Measurements from ENCODE around the gene OSBPL5. TPM values are rescaled to one million over a fixed set of nuclear protein-coding genes. Genes with fewer than 3 reads are reported as not detected.
"Not testable (repeated sequence)": the region's sequence is repeated elsewhere in the genome, so short reads cannot be mapped to it uniquely, and the experiment has no call there.

The OSBPL5 gene
- total RNA-seq, 1 donor, result 49.7 TPM

DNA sequence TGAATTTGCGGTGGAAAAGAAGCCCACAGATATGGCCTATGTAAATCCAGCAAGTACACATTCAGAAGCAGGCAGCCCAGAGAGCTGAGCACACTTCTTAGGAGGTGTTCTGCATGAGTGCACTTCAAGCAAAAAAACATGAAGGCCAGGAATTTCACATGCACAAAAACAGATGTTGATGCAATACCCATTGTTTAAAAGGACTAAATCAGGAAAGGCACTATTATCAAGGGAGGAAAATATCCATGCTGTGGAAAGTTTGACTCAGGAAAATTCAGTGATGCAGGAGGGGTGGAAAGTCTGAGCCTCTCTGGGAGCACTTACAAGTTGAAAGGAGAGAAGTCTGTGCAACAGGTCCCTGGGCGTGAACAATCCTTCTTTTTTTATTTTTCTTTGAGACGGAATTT, 92.1 kb downstream of the OSBPL5 start:
- TF ChIP-seq, protein P1, sequence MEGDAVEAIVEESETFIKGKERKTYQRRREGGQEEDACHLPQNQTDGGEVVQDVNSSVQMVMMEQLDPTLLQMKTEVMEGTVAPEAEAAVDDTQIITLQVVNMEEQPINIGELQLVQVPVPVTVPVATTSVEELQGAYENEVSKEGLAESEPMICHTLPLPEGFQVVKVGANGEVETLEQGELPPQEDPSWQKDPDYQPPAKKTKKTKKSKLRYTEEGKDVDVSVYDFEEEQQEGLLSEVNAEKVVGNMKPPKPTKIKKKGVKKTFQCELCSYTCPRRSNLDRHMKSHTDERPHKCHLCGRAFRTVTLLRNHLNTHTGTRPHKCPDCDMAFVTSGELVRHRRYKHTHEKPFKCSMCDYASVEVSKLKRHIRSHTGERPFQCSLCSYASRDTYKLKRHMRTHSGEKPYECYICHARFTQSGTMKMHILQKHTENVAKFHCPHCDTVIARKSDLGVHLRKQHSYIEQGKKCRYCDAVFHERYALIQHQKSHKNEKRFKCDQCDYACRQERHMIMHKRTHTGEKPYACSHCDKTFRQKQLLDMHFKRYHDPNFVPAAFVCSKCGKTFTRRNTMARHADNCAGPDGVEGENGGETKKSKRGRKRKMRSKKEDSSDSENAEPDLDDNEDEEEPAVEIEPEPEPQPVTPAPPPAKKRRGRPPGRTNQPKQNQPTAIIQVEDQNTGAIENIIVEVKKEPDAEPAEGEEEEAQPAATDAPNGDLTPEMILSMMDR (IDR thresholded peaks at IDR 0.05; ENCODE audit: insufficient read depth, low read depth, low read length), result no peak
- H3K4me3 ChIP-seq (ENCODE audit: low read depth, low read length), result no peak overlapping the region
- DNase-seq (ENCODE audit: low read depth), result no peak

DNA sequence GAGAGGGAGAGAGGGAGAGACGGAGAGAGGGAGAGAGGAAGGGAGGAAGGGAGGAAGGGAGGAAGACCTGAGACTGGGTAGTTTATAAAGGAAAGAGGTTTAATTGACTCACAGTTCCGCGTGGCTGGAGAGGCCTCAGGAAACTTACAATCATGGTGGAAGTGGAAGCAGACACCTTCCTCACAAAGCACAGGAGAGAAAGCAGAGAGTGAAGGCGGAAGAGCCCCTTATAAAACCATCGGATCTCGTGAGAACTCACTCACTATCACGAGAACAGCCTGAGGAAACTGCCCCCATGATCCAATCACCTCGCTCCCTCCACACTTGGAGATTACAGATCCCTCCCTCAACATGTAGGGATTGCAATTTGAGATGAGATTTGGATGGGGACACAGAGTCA, 95.7 kb downstream of the OSBPL5 start:
- no peak for DNase-seq (ENCODE audit: low read depth)
- TF ChIP-seq, protein P1 (IDR thresholded peaks at IDR 0.05; ENCODE audit: insufficient read depth, low read depth, low read length), result no peak

DNA sequence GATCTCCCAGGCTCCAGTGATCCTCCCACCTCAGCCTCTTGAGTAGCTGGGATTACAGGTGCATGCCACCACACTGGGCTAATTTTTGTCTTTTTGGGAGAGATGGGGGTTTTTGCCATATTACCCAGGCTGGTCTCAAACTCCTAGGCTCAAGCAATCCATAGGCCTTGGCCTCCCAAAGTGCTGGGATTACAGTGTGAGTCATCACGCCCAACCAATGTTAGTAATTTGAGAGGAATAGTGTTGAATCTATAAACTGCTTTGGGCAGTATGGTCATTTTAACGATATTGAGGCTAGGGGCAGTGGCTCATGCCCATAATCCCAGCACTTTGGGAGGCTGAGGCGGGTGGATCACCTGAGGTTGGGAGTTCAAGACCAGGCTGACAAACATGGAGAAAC, 98.8 kb downstream of the OSBPL5 start:
- DNase-seq (ENCODE audit: low read depth); H3K4me3 ChIP-seq (ENCODE audit: low read depth, low read length): not testable (repeated sequence)

More for the DNA sequence above, 95.7 kb downstream of the OSBPL5 start:
- no peak overlapping the region for H3K4me3 ChIP-seq (ENCODE audit: low read depth, low read length)

DNA sequence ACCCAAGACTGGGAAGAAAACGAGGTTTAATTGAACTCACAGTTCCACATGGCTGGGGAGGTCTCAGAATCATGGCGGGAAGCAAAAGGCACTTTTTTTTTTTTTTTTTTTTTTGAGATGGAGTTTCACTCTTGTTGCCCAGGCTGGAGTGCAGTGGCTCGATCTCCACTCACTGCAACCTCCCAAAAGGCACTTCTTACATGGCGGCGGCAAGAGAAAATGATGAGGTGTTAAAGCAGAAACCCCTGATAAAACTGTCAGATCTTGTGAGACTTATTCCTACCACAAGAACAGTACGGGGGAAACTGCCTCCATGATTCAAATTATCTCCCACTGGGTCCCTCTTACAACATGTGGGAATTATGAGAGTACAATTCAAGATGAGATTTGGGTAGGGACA, 100.4 kb downstream of the OSBPL5 start:
- H3K4me3 ChIP-seq (ENCODE audit: low read depth, low read length); DNase-seq (ENCODE audit: low read depth): not testable (repeated sequence)

DNA sequence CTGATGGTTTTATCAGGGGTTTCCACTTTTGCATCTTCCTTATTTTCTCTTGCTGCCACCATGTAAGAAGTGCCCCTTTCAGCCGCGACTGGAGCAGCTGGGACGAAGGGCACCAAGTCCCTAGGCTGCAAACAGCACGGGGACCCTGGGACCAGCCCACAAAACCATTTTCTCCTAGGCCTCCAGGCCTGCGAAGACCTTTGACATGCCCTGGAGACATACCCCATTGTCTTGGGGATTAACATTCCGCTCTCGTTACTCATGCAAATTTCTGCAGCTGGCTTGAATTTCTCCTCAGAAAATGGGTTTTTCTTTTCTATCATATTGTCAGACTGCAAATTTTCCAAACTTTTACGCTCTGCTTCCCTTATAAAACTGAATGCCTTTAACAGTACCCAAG, 101.2 kb downstream of the OSBPL5 start:
- DNase-seq (ENCODE audit: low read depth); H3K4me3 ChIP-seq (ENCODE audit: low read depth, low read length): not testable (repeated sequence)

DNA sequence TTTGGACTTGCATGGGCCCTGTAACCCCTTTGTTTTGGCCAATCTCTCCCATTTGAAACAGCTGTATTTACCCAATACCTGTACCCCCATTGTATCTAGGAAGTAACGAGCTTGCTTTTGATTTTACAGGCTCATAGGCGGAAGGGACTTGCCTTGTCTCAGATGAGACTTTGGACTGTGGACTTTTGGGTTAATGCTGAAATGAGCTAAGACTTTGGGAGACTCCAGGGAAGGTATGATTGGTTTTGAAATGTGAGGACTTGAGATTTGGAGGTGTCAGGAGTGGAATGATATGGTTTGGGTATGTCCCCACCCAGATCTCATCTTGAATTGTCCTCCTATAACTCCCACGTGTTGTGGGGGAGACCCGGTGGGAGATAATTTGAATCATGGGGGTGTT, 101.7 kb downstream of the OSBPL5 start:
- DNase-seq (ENCODE audit: low read depth); H3K4me3 ChIP-seq (ENCODE audit: low read depth, low read length): not testable (repeated sequence)

DNA sequence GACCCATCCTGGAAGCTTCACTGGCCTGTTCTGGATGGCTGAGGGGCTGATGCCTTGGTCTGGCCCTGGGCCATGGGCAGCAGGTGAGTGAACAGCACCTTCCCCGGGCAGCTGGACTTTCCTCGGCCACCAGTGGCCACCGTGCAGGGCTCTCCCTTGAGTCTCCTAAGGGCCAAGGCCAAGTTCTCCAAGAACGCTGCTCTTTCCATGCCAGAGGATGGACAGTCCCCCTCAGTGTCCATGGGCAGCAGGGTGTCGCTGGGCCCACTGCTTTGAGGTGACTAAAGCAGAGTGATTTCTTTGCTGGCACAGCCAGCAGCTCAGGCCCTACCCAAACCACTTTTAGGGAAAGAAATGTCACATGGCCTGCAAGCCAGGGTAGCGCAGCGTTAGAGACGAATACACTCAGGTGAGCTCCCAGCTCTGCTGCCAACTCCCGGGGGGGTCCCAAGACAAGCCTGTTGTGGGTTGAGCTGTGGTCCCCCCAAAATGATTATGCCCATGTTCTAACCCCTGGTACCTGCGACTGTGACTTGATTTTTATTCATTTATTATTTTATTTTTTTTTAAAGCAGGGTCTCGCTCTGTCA, 104.6 kb downstream of the OSBPL5 start:
- H3K4me3 ChIP-seq (ENCODE audit: low read depth, low read length), result no peak overlapping the region
- no peak for DNase-seq (ENCODE audit: low read depth)
- TF ChIP-seq, protein P1 (IDR thresholded peaks at IDR 0.05; ENCODE audit: insufficient read depth, low read depth, low read length), result no peak

DNA sequence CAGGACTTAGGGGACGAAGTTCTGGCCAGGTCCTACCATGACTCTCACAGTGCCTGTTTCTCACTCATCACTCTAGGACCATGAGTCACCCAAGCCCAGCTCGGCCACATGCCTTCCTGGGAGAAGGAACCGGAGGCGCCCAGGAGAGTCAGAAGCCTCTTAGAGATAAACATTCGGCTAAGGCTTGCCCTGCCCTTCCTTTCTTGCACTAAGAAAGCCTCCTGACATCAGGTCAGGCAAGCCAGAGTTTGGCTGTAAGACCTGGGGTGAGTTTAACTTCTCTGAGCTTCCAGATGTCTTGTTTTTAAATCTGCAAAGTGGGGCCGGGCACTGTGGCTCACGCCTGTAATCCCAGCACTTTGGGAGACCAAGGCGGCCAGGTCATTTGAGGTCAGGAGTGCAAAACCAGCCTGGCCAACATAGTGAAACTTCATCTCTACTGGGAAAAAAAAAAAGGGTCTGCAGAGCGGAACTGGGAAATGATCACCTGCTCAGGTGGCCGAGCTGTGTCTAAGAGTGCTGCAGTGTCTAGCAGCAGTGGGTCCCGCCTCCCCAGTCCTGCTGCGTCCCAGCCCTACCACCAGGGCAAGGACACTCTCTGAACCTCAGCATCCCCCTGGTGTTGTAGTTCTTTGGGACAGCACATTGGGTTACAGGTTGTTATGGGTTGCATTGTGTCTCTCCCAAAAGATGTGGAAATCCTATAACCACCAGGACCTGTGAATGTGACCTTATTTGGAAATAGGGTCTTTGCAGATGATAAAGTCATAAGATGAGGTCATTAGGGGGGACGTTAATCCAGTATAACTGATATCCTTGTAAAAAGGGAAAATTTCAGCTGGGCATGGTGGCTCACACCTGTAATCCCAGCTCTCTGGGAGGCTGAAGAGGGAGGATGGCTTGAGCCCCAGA, 106.1 kb downstream of the OSBPL5 start:
- TF ChIP-seq, protein P1 (IDR thresholded peaks at IDR 0.05; ENCODE audit: insufficient read depth, low read depth, low read length), result peak; percentile 32
- peak; percentile 94 for DNase-seq (ENCODE audit: low read depth)
- no peak overlapping the region for H3K4me3 ChIP-seq (ENCODE audit: low read depth, low read length)

Data from fibroblast of villous mesenchyme (primary cell).